ENCODE measurements around the gene EPS8. TPM values are rescaled to one million over a fixed set of nuclear protein-coding genes. Genes with fewer than 3 reads are reported as not detected.

EPS8 gene
- total RNA-seq, 4 donors from 2014 or later: 54.4 to 120 (median 78.7) TPM

GRCh38 chr12:15580431-15580830, 208.8 kb downstream of the EPS8 start:
- Histone ChIP-seq H3K4me3 (no peak overlapping the region), H3K4me1 (no peaks in the 10 kb centered on the region), H3K27me3 (peaks cover 0 to 4% (median 0%) of the 10 kb centered on the region in 4 donors), H3K9me3 (no peaks in the 10 kb centered on the region), H3K27ac (replicated peaks in 1 of 4) (no peak overlapping the region), H3K36me3 (no peaks in the 10 kb centered on the region)
- TF ChIP-seq, protein P1, sequence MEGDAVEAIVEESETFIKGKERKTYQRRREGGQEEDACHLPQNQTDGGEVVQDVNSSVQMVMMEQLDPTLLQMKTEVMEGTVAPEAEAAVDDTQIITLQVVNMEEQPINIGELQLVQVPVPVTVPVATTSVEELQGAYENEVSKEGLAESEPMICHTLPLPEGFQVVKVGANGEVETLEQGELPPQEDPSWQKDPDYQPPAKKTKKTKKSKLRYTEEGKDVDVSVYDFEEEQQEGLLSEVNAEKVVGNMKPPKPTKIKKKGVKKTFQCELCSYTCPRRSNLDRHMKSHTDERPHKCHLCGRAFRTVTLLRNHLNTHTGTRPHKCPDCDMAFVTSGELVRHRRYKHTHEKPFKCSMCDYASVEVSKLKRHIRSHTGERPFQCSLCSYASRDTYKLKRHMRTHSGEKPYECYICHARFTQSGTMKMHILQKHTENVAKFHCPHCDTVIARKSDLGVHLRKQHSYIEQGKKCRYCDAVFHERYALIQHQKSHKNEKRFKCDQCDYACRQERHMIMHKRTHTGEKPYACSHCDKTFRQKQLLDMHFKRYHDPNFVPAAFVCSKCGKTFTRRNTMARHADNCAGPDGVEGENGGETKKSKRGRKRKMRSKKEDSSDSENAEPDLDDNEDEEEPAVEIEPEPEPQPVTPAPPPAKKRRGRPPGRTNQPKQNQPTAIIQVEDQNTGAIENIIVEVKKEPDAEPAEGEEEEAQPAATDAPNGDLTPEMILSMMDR (IDR thresholded peaks at IDR 0.05): no peak
- no peak for TF ChIP-seq POLR2A (IDR thresholded peaks at IDR 0.05; ENCODE audit: low read depth)
- no peak for TF ChIP-seq POLR2AphosphoS5 (IDR thresholded peaks at IDR 0.05)
- no peak for TF ChIP-seq EP300 (IDR thresholded peaks at IDR 0.05)
- intact Hi-C loops (cut with DNase I): loop anchor here (5.0 kb wide), 1 partner anchor 303 kb away; no protein-coding TSS in a partner anchor
- WGBS: 83% methylated on average over 1 of the region's 1 CpG
- DNase-seq (ENCODE audit: extremely low spot score): no peak

DNA sequence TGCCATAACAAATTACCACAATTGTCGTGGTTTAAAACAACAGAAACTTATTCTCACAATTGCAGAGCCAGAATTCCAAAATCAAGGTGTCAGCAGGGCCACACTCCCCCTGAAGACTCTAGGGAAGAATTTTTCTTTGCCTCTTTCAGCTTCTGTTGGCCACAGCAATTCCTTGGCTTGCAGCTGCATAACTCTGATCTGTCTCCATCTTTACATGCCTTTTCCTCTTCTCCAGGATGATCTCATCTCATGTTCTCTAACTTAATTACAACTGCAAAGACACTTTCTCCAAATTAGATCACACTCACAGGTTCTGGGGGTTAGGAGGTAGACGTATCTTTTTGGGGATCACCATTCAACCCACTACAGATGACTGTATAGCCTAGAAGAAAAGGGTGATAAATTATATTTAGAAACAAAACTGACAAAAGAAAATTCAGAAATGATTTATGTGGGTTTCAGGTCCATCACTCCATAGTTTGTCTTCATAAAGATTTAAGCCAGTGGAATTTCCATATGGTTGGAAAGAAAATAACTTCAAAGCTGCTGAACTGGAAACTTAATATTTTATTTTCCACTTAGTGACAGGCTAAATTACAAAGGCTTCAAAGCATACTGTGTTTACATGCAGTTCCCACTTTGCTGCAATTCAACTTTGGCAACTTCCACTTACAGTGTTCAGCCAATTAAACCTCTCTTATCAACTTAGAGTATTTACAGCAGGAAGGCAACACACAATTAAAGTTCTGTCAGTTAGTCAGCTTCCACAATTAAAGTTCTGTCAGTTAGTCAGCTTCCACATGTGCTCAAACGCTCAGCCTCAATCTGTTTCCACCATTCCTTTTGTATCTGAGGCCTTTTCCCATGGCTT, 213.3 kb downstream of the EPS8 start:
- Histone ChIP-seq H3K4me1 (peaks cover 0 to under 1% (median 0%) of the 10 kb centered on the region in 4 donors), H3K27ac (replicated peaks in 1 of 4) (no peak overlapping the region), H3K36me3 (no peaks in the 10 kb centered on the region), H3K4me3 (no peak overlapping the region), H3K27me3 (no peaks in the 10 kb centered on the region), H3K9me3 (no peaks in the 10 kb centered on the region)
- 51% methylated on average over 3 of the region's 3 CpGs for WGBS
- DNase-seq (ENCODE audit: extremely low spot score): no peak
- TF ChIP-seq, protein P1 (IDR thresholded peaks at IDR 0.05): no peak
- TF ChIP-seq EP300 (IDR thresholded peaks at IDR 0.05) (no peak), POLR2A (IDR thresholded peaks at IDR 0.05; ENCODE audit: low read depth) (no peak), POLR2AphosphoS5 (IDR thresholded peaks at IDR 0.05) (no peak)
- intact Hi-C loops (cut with DNase I): no loop called here

- Histone ChIP-seq H3K27ac (replicated peaks in 1 of 4) (no peak overlapping the region), H3K36me3 (no peaks in the 10 kb centered on the region), H3K4me3 (no peak overlapping the region), H3K4me1 (peaks cover 0 to 5% (median 0%) of the 10 kb centered on the region in 4 donors), H3K9me3 (no peaks in the 10 kb centered on the region), H3K27me3 (no peaks in the 10 kb centered on the region)
- intact Hi-C loops (cut with DNase I): no loop called here
- WGBS: 92% methylated on average over 1 of the region's 1 CpG
- no peak for DNase-seq (ENCODE audit: extremely low spot score)
- TF ChIP-seq POLR2A (IDR thresholded peaks at IDR 0.05; ENCODE audit: low read depth): no peak
- TF ChIP-seq POLR2AphosphoS5 (IDR thresholded peaks at IDR 0.05): no peak
- TF ChIP-seq, protein P1 (IDR thresholded peaks at IDR 0.05): no peak
- TF ChIP-seq EP300 (IDR thresholded peaks at IDR 0.05): no peak
Observed at GRCh38 chr12:15574353-15574752, 214.8 kb downstream of the EPS8 start.

Small RNA genes lying within 50 kb of the gene (small RNA-seq; reads per million reads assigned to genes)
- gene RNU6-251P: 0 reads per million in 3 donors

Other genes with a start within 250 kb of the EPS8 start
- 10 to 100 TPM; 63.9 to 78.5 (median 74.0) TPM for gene STRAP, start 93.0 kb upstream of the EPS8 start, total RNA-seq
- gene DERA, start 121.9 kb upstream of the EPS8 start, total RNA-seq: 10 to 100 TPM; 30.6 to 47.3 (median 34.3) TPM